Lower lobe of right lung (tissue), 2 donors: Measurements from ENCODE around the gene RBMS1. TPM values are rescaled to one million over a fixed set of nuclear protein-coding genes. Genes with fewer than 3 reads are reported as not detected.
A peak's percentile ranks its signal among the peaks of the same experiment; 100 is the strongest.

Source experiments
- ATAC-seq, 2 donors: fragments of 200-7000 bp; cut with Tn5 transposase; one replicate each; pipeline ENCODE4 v1.9.1; 2020 to 2022; ENCODE audit warnings: mild to moderate bottlenecking in 2 of 2, moderate library complexity in 2 of 2
- DNase-seq: peaks from one replicate; pipeline ENCODE4 v3.0.0-alpha.2; 2020
- H3K27ac ChIP-seq: fragments of 200-600 bp; one replicate; pipeline ENCODE4 v1.8.0; 2022
- H3K27me3 ChIP-seq: fragments of 200-600 bp; one replicate; pipeline ENCODE4 v1.8.0; 2022; ENCODE audit warnings: low read depth
- H3K36me3 ChIP-seq: fragments of 200-600 bp; one replicate; pipeline ENCODE4 v1.8.0; 2022; ENCODE audit warnings: mild to moderate bottlenecking
- H3K4me1 ChIP-seq: fragments of 200-600 bp; one replicate; pipeline ENCODE4 v1.8.0; 2022
- H3K4me3 ChIP-seq: fragments of 200-600 bp; one replicate; pipeline ENCODE4 v1.8.0; 2022; ENCODE audit warnings: mild to moderate bottlenecking
- H3K9me3 ChIP-seq: fragments of 200-600 bp; one replicate; pipeline ENCODE4 v1.8.0; 2022
- CTCF ChIP-seq: fragments of 200-600 bp; IDR thresholded peaks from one replicate; pipeline ENCODE4 v1.8.0; 2022; ENCODE audit warnings: antibody characterized with exemption, mild to moderate bottlenecking
- intact Hi-C: fragments of 100-400 bp; cut with DNase I; formaldehyde crosslinking; loops from one replicate; pipeline ENCODE4 v1.11.0; 2022
- total RNA-seq: library from RNA; stranded (reverse); fragmentation: NEBNext Ultra II Directional; extraction: Animal tissue kit (Norgen Biotek cat#: 25700); gene quantifications from one replicate; pipeline ENCODE4 v1.2.1, GENCODE V29; 2021
- donor health status: DM: no; HTN: yes; CAD: no; lungs with severe emphysema.

RBMS1 gene
- total RNA-seq, 1 donor from 2014 or later, result 95.3 TPM

- peaks cover 65% of the 10 kb centered on the region for H3K4me1 ChIP-seq
Observed at GRCh38 chr2:160354677-160355076, 138.9 kb downstream of the RBMS1 start.

GRCh38 chr2:160353813-160354212 is 139.8 kb downstream of the RBMS1 start:
- TF ChIP-seq CTCF, result no peak
- Histone ChIP-seq H3K4me1 (peaks cover 70% of the 10 kb centered on the region), H3K27ac (peak overlapping the region; percentile 3)

More at GRCh38 chr2:160354677-160355076, 138.9 kb downstream of the RBMS1 start:
- Histone ChIP-seq H3K36me3 (no peaks in the 10 kb centered on the region), H3K27me3 (no peaks in the 10 kb centered on the region), H3K4me3 (no peak overlapping the region), H3K27ac (no peak overlapping the region), H3K9me3 (no peaks in the 10 kb centered on the region)
- DNase-seq (no peak), ATAC-seq (no peak)
- intact Hi-C loops, result no loop called here
- TF ChIP-seq CTCF, result no peak

GRCh38 chr2:160353166-160353565 is 140.4 kb downstream of the RBMS1 start:
- peak overlapping the region; percentile 3 for H3K27ac ChIP-seq
- peak; percentile 46 to 47 for ATAC-seq
- no peaks in the 10 kb centered on the region for H3K9me3 ChIP-seq
- intact Hi-C loops, result no loop called here
- no peak for DNase-seq
- H3K4me1 ChIP-seq, result peaks cover 73% of the 10 kb centered on the region
- no peaks in the 10 kb centered on the region for H3K36me3 ChIP-seq
- no peak overlapping the region for H3K4me3 ChIP-seq
- TF ChIP-seq CTCF, result peak; percentile 31
- no peaks in the 10 kb centered on the region for H3K27me3 ChIP-seq

More at GRCh38 chr2:160353813-160354212, 139.8 kb downstream of the RBMS1 start:
- no peaks in the 10 kb centered on the region for H3K36me3 ChIP-seq
- DNase-seq (no peak), ATAC-seq (peak in 1 of 2 donors; percentile 57)
- H3K4me3 ChIP-seq, result no peak overlapping the region
- no peaks in the 10 kb centered on the region for H3K27me3 ChIP-seq
- intact Hi-C loops, result no loop called here
- no peaks in the 10 kb centered on the region for H3K9me3 ChIP-seq

GRCh38 chr2:160352500-160352899 is 141.1 kb downstream of the RBMS1 start:
- H3K36me3 ChIP-seq, result no peaks in the 10 kb centered on the region
- H3K27me3 ChIP-seq, result no peaks in the 10 kb centered on the region
- no peak for DNase-seq
- H3K4me3 ChIP-seq, result no peak overlapping the region
- H3K27ac ChIP-seq, result no peak overlapping the region
- H3K4me1 ChIP-seq, result peaks cover 73% of the 10 kb centered on the region
- H3K9me3 ChIP-seq, result no peaks in the 10 kb centered on the region
- intact Hi-C loops, result no loop called here
- TF ChIP-seq CTCF, result no peak
- no peak for ATAC-seq

- DNase-seq, result no peak
- Histone ChIP-seq H3K36me3 (no peaks in the 10 kb centered on the region), H3K27ac (no peak overlapping the region), H3K9me3 (no peaks in the 10 kb centered on the region), H3K4me3 (no peak overlapping the region), H3K27me3 (no peaks in the 10 kb centered on the region), H3K4me1 (peaks cover 73% of the 10 kb centered on the region)
- no peak for TF ChIP-seq CTCF
- intact Hi-C loops, result no loop called here
- peak; percentile 58 to 62 for ATAC-seq
Observed at GRCh38 chr2:160351956-160352355, 141.7 kb downstream of the RBMS1 start.
